Mucosa of gallbladder (tissue), 1 donor: ENCODE data around the gene DDX39A. TPM values are rescaled to one million over a fixed set of nuclear protein-coding genes. Genes with fewer than 3 reads are reported as not detected.

Source experiments
- DNase-seq: peaks from one replicate; pipeline ENCODE4 v3.0.0-alpha.2; 2020; ENCODE audit warnings: low spot score
- total RNA-seq: library from RNA; stranded (reverse); gene quantifications from one replicate; pipeline ENCODE4 v1.2.1, GENCODE V29; 2021
- donor health status: DM: no; HTN: no; CAD: no.

Gene DDX39A
- total RNA-seq, 1 donor from 2014 or later: 46.4 TPM

DNA sequence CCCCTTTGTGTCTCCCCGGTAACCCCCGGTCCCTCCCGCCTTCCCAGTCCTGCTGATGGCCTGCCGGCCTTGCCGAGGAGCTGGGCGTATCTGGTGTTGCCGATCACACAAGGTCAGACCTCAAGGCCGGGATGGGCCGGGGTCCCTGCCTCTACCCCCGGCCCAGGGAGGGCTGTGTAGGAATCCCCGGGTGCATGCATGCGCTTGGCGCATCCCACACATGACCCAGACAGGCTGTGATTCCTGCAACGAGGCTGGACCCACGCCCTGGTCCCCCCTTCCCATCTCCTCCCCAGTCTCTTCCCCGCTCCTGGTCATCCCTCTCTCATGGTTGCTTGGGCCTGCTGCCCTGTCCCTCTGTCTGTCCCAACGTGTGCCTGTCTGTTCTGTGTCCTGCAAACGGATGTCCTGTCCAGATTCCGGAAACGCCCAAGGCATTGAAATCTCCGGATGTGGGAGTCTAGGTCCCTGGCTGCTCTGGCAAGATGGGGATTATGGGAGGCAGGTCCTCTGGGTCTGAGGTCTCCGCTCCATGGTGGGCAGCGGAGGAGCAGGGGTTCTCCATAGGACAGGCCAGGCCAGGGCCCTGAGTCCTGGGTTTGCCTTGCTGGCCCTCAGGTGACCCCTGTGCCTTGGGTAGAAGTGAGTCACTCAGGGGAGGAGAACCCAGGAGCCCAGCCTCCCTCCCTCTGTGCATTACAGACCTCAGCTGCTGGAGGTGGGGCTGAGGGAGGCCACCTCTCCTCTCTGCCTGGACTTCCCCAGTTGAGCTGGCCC, 15.6 kb upstream of the DDX39A start:
- peak; percentile 58 for DNase-seq

GRCh38 chr19:14433554-14434501, 14.7 kb upstream of the DDX39A start:
- peak; percentile 30 for DNase-seq

- no peak for DNase-seq
Observed at GRCh38 chr19:14432791-14433553, 13.8 kb upstream of the DDX39A start, which contains the start of gene PKN1. Gene PKN1, plus strand, starts transcription at chr19:14433306. Its CDS starts 216 bp downstream, at chr19:14433522.

DNA sequence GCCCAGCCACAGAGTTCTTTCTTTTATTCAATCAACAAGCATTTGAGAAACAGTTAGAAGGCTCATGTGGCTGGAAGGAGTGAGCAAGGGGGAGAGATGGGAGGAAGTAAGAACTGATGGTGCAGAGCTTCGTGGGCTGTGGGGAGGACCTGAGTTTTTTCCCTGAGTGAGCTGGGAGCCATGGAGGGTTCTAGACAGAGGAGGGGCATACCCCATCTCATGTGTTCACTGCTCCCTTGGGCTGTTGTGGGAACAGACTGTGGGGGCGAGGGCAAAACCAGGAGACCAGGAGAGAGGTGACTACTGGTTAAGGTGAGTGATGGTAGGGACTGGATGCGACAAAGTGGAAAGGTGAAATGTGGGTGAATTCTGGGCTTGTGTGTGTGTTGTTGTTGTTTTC, 11.6 kb upstream of the DDX39A start:
- no peak for DNase-seq

GRCh38 chr19:14428882-14429416, 9.8 kb upstream of the DDX39A start:
- DNase-seq: no peak

DNA sequence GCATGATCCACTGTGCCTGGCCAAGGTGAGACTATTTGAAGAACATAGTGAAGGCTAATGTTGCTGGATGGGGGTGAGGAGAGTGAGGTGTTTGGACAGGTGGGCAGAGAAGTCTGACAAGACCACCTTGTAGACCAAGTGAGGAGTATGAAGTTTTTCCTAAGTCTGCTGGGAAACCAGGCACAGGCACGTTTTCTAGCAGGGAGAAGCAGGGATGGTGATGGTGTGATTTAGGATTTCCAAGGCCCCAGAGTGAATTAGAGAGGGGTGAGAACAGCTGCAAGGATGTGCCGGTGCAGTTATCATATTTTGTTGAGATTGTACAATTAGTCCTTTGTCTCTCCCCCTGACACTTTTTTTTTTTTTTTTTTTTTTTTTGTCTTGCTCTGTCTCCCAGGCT, 8.3 kb upstream of the DDX39A start:
- no peak for DNase-seq

GRCh38 chr19:14425696-14426138, 6.6 kb upstream of the DDX39A start:
- DNase-seq: no peak

GRCh38 chr19:14418856-14419105, 360 bp downstream of the DDX39A start:
- DNase-seq: no peak

DNA sequence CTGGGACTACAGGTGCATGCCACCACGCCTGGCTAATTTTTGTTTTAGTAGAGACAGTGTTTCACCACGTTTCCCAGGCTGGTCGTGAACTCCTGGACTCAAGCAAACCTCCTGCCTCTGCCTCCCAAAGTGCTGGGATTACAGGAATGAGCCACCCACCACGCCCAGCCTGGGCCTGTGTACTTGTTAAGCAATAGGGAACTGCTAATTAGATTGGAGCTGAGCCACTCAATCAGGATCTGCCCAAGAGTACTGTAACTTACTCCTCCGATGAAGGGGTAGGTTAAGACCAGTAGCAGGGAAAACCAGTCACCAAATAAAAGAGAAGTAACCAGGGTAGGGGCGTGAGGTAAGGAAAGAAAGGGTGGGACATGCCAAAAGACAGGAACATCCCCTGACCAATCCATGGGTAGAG, 2.3 kb downstream of the DDX39A start:
- DNase-seq: no peak

DNA sequence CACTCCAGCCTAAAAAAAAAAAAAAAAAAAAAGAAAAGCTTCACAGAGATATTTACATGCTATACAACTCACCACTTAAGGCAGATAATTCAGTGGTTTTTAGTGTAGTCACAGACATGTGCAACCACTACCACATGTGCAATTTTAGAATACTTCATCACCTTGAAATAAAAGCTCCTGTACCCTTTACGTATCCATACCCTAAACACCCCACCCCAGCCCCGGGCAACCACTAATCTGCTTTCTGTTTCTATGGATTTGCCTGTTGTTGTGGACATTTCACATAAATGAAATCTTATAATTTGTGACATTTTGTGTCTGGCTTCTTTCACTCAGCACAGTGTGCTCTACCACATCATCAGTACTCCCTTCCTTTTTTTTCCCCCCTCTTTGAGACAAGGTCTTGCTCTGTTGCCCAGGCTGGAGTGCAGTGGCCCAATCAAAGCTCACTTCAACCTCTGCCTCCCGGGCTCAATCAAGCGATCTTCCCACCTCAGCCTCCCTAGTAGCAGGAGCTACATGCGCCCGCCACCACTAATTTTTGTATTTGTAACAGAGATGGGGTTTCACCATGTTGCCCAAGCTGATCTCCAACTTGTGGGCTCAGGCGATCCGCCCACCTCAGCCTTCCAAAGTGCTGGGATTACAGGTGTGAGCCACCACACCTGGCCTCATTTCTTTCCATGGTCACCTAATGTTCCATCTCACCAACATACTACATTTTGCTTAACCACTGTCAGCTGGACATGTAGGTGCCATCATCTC, 4.0 kb downstream of the DDX39A start:
- DNase-seq: no peak

DNA sequence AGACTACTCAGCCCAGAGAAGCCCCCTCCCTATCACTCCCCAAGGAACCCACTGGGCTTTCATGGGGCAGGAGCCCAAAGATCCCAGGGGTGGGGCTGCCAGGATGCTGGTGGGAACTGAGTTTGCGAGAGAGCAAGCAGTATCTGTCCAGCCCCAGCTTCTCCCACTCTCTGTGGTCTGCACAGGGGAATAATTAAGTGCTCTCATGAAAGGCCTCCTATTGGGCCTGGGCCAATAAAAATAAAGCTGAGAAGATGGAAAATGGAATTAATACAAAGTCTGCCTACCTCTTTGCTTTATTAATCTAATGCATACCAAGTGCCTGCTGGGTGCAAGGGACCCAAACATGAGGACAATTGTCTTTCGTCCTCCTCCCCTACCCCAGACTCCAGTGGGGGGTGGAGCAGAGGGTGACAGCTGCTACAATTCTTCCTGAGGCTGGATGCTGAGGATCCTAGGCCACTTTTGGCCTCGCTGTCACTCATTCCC, 5.4 kb downstream of the DDX39A start:
- DNase-seq: no peak

DNA sequence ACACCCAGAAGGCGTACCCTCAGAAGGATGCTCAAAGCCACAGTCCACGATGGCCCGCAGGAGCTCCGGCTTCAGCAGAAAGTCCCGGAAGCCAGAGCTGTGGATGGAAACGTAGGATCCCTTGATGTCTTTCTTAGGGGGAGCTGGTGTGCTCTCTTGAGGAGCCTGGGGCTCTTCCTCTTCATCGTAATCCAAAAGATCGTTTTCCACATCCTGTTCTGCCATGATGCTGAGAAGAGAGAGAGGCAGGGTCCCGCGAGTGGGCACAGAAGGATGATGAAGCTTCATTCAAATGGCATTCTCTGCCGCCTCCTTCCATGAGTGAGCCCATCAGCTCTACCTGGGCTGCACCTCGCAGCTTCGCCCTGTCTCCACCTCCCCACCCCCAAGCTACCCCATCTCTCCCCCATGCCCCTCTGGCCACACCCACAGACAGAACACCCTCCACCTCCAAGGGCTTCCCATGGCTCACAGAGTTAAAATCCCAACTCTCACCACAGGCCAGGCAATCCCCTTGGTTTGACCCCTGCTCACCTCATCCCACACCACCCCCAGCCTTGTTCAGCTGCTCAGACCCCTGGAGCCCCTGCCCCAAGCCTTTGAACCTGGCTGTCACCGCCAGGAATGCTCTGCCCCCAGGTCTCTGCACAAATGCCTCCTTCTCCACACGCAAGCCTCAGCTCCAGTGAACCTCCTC, 6.0 kb downstream of the DDX39A start:
- no peak for DNase-seq

- DNase-seq: no peak
Observed at GRCh38 chr19:14412324-14412995, 6.7 kb downstream of the DDX39A start.

GRCh38 chr19:14411938-14412245, 7.2 kb downstream of the DDX39A start:
- DNase-seq: no peak

GRCh38 chr19:14411161-14411937, 7.8 kb downstream of the DDX39A start:
- no peak for DNase-seq

DNA sequence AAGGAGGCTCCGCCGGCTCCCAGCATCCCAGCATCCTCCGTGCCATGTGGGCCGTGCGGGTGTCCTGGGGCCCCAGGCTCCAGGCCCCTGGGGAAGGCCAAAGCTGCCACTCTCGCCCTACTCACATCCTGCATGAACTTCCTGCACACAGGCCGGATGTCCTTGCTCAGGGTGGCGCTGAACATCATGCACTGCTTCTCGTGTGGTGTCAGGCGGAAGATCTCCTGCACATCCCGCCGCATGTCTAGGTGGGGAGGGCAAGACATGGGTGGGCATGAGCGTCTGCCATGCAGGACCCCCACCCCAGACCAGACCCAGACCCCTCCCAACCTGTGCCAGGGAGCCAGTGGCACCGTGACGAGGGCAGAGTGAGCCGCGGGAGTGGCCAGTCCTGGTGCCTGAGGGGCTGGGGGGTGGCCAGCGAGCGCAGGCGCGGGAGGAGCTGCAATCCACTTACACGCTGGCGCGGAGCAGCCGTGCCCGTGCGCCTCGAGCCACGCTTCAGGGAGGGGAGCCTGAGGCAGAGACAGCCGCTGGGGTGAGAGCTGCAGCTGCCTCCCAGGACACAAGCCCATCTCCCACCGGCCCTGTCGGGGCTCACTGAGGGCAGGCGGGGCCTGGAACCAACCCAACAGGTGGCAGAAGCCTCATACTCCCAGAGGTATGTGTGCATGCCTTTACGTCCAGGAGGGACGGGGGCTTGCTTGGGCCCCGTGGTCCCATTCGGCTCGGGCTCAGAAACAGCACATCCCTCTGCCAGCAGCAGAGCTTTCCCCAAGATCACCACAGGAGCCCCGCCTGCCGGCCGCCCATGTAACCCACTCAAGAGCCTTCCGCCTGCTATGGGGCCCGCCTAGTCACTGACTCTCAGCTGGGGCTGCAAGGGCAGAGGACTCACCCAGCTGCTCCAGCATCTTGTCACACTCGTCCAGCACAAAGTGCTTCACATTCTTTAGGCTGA, 8.8 kb downstream of the DDX39A start:
- DNase-seq: no peak

DNA sequence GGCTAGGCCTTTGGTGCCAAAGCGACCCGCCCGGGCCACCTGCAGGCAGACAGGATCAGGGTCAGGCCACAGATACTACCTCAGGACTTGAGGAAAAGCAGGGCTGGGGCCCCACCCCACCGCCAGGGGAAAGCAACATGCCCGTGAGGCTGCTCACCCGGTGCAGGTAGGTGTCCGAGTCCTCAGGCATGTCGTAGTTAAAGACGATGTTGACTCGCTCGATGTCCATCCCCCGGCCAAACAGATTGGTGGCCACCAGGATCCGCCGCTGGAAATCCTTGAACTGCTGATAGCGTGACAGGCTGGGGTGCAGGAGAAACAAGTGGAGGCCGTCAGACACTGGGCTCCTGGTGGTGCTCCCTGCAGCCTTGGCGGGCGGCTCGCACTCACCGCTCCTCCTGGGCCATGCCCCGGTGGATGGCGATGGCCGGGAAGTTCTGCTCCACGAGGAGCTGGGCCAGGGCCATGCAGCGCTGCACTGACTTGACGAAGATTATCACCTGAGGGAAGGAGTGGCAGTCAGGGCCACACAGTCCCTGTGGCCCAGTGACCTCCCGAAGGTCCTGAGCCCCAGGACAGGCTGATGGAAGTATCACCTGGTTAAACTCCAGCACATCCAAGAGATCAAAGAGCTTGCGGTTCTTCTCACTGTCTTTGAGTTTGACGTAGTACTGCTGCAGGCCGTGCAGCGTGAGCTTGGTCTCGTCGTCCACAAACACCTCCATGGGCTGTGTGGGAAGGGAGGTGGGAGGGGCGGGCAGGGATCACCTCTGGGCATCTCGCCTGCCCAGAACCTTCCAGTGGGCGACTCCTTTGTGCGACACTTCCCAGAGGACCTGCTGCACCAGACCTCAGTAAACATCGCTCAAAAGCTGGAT, 9.8 kb downstream of the DDX39A start:
- DNase-seq: no peak
